A673 (cell line): Measurements from ENCODE around the gene HYCC2.

Source experiments
- EZH2 ChIP-seq: fragments of 200-600 bp; sonication (generic); IDR thresholded peaks from 2 replicates; pipeline ENCODE4 v1.6.1; 2017; ENCODE audit warnings: borderline replicate concordance, low read depth, mild to moderate bottlenecking, mixed read lengths, antibody characterized with exemption, low read length; ENCODE audit not compliant: poor library complexity, severe bottlenecking
- TF ChIP-seq, protein P1 (sequence below): fragments of 300-800, 200-600 bp; sonication (generic); conservative IDR thresholded peaks from 2 replicates; pipeline ENCODE4 v1.5.1; 2017; ENCODE audit warnings: low read depth, mild to moderate bottlenecking, antibody characterized with exemption, low read length, moderate library complexity, mixed read lengths

DNA sequence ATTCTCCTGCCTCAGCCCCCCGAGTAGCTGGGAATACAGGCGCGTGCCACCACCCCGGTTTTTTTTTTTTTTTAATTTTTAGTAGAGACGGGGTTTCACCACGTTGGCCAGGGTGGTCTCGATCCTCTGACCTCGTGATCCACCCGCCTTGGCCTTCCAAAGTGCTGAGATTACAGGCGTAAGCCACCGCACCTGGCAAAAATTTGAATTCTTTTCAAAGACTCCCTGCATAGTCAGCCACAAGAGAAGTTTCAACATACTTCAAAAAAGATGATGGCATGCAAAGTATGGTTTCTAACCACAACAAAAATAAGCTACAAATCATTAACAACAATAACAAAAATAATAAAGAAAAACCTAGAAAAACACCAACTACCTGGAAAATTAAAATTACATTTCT lies 22.0 kb downstream of the HYCC2 start:
- TF ChIP-seq, protein P1, sequence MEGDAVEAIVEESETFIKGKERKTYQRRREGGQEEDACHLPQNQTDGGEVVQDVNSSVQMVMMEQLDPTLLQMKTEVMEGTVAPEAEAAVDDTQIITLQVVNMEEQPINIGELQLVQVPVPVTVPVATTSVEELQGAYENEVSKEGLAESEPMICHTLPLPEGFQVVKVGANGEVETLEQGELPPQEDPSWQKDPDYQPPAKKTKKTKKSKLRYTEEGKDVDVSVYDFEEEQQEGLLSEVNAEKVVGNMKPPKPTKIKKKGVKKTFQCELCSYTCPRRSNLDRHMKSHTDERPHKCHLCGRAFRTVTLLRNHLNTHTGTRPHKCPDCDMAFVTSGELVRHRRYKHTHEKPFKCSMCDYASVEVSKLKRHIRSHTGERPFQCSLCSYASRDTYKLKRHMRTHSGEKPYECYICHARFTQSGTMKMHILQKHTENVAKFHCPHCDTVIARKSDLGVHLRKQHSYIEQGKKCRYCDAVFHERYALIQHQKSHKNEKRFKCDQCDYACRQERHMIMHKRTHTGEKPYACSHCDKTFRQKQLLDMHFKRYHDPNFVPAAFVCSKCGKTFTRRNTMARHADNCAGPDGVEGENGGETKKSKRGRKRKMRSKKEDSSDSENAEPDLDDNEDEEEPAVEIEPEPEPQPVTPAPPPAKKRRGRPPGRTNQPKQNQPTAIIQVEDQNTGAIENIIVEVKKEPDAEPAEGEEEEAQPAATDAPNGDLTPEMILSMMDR: no peak
- no peak for TF ChIP-seq EZH2
